ENCODE results near the gene CSH2. TPM values are rescaled to one million over a fixed set of nuclear protein-coding genes. Genes with fewer than 3 reads are reported as not detected.
"Not testable (repeated sequence)": the region's sequence is repeated elsewhere in the genome, so short reads cannot be mapped to it uniquely, and the experiment has no call there.

The CSH2 gene
- total RNA-seq, 2 experiments from 2014 or later: not detected

- H3K4me3 Mint-ChIP-seq: no peak overlapping the region
- intact Hi-C loops (cut with micrococcal nuclease): no loop called here
These were observed 38.2 kb upstream of the CSH2 start for GRCh38 chr17:63911657-63912100.

GRCh38 chr17:63911041-63911635, 37.7 kb upstream of the CSH2 start, which contains the start of gene CSHL1:
CSHL1 (minus strand) TSS chr17:63911258; CDS start chr17:63911196, 62 bp downstream.
- Mint-ChIP-seq H3K27ac (no peak within 1 kb of the TSS), H3K27me3 (no peaks in the 10 kb centered on the region)
- no peak for TF ChIP-seq CTCF (IDR thresholded peaks at IDR 0.05)

More at GRCh38 chr17:63911657-63912100, 38.2 kb upstream of the CSH2 start:
- CTCF ChIA-PET: interaction anchor here (0.7 to 3.9 kb wide), 30 partner anchors 8 to 256 kb away, joined by 3 to 38 read pairs (median 5); partner anchors contain the start of genes CD79B and ICAM2
- Mint-ChIP-seq H3K27me3 (no peaks in the 10 kb centered on the region), H3K27ac (no peak overlapping the region), H3K9me3 (no peaks in the 10 kb centered on the region), H3K36me3 (ENCODE audit: low read depth) (no peaks in the 10 kb centered on the region), H3K4me1 (ENCODE audit: low read depth) (no peaks in the 10 kb centered on the region)
- DNase-seq (peak; percentile 80), ATAC-seq (peak; percentile 95)
- POLR2A ChIA-PET: interaction anchor here (1.3 kb wide), 1 partner anchor 219 kb away, joined by 3 read pairs; no protein-coding TSS in a partner anchor
- TF ChIP-seq CTCF (IDR thresholded peaks at IDR 0.05): peak; percentile 88

GRCh38 chr17:63910096-63910495, 36.6 kb upstream of the CSH2 start:
- no peaks in the 10 kb centered on the region for H3K9me3 Mint-ChIP-seq
- H3K4me3 Mint-ChIP-seq: no peak overlapping the region
- CTCF ChIA-PET: interaction anchor here (1.1 to 3.9 kb wide), 12 partner anchors 7 to 224 kb away, joined by 3 to 38 read pairs (median 12); partner anchors contain the start of gene GH2
- no peak for ATAC-seq
- no peak overlapping the region for H3K27ac Mint-ChIP-seq
- intact Hi-C loops (cut with micrococcal nuclease): no loop called here
- H3K4me1 Mint-ChIP-seq (ENCODE audit: low read depth): no peaks in the 10 kb centered on the region
- POLR2A ChIA-PET: interaction anchor here (0.9 kb wide), 1 partner anchor 110 kb away, joined by 3 read pairs; no protein-coding TSS in a partner anchor
- no peak for TF ChIP-seq CTCF (IDR thresholded peaks at IDR 0.05)
- no peak for DNase-seq
- H3K27me3 Mint-ChIP-seq: no peaks in the 10 kb centered on the region
- H3K36me3 Mint-ChIP-seq (ENCODE audit: low read depth): no peaks in the 10 kb centered on the region

More at GRCh38 chr17:63911041-63911635, 37.7 kb upstream of the CSH2 start, which contains the start of gene CSHL1:
- no peaks in the 10 kb centered on the region for H3K4me1 Mint-ChIP-seq (ENCODE audit: low read depth)
- H3K9me3 Mint-ChIP-seq: no peaks in the 10 kb centered on the region
- DNase-seq (no peak), ATAC-seq (no peak)
- CTCF ChIA-PET: interaction anchor here (0.7 to 3.9 kb wide), 24 partner anchors 8 to 257 kb away, joined by 3 to 38 read pairs (median 6); partner anchors contain the start of genes GH2 and ICAM2
- intact Hi-C loops (cut with micrococcal nuclease): no loop called here
- no peaks in the 10 kb centered on the region for H3K36me3 Mint-ChIP-seq (ENCODE audit: low read depth)
- POLR2A ChIA-PET: interaction anchor here (0.7 to 1.3 kb wide), 3 partner anchors 9 to 219 kb away, joined by 3 read pairs; no protein-coding TSS in a partner anchor
- H3K4me3 Mint-ChIP-seq: no peak within 1 kb of the TSS

- H3K9me3 Mint-ChIP-seq; intact Hi-C loops (cut with micrococcal nuclease); H3K27ac Mint-ChIP-seq; H3K4me1 Mint-ChIP-seq (ENCODE audit: low read depth); ATAC-seq; H3K4me3 Mint-ChIP-seq; H3K36me3 Mint-ChIP-seq (ENCODE audit: low read depth); H3K27me3 Mint-ChIP-seq; POLR2A ChIA-PET; DNase-seq: not testable (repeated sequence)
- CTCF ChIA-PET: interaction anchor here (1.7 to 9.9 kb wide), 3 partner anchors 19 to 81 kb away, joined by 6 to 82 read pairs (median 11); no protein-coding TSS in a partner anchor
These were observed 36.1 kb upstream of the CSH2 start for GRCh38 chr17:63909586-63909985.

GRCh38 chr17:63907161-63907778, 33.8 kb upstream of the CSH2 start:
- DNase-seq (peak; percentile 62), ATAC-seq (peak; percentile 69)
- intact Hi-C loops (cut with micrococcal nuclease); H3K27me3 Mint-ChIP-seq; H3K4me3 Mint-ChIP-seq; H3K27ac Mint-ChIP-seq; H3K9me3 Mint-ChIP-seq; H3K36me3 Mint-ChIP-seq (ENCODE audit: low read depth); POLR2A ChIA-PET; H3K4me1 Mint-ChIP-seq (ENCODE audit: low read depth): not testable (repeated sequence)
- CTCF ChIA-PET: interaction anchor here (0.8 to 9.9 kb wide), 6 partner anchors 11 to 273 kb away, joined by 3 to 82 read pairs (median 6); partner anchors contain the start of gene GH1
- TF ChIP-seq CTCF (IDR thresholded peaks at IDR 0.05): peak; percentile 38

- H3K27ac Mint-ChIP-seq; H3K4me1 Mint-ChIP-seq (ENCODE audit: low read depth); H3K4me3 Mint-ChIP-seq; H3K27me3 Mint-ChIP-seq; DNase-seq; intact Hi-C loops (cut with micrococcal nuclease); H3K36me3 Mint-ChIP-seq (ENCODE audit: low read depth); H3K9me3 Mint-ChIP-seq; ATAC-seq: not testable (repeated sequence)
- ChIA-PET CTCF (interaction anchor here (0.7 to 9.9 kb wide), 15 partner anchors 14 to 390 kb away, joined by 3 to 82 read pairs (median 3); partner anchors contain the start of gene GH1), POLR2A (interaction anchor here (0.6 kb wide), 1 partner anchor 492 kb away, joined by 3 read pairs; no protein-coding TSS in a partner anchor)
These were observed 31.3 kb upstream of the CSH2 start for GRCh38 chr17:63904796-63905195.

Measured in activated CD8-positive, alpha-beta T cell treated with anti-CD3 and anti-CD28 coated beads for 36 hours (primary cell).